Subcutaneous abdominal adipose tissue (tissue), 5 donors: ENCODE data around the gene DNAJB11.
"Not testable (repeated sequence)": the region's sequence is repeated elsewhere in the genome, so short reads cannot be mapped to it uniquely, and the experiment has no call there.

Experiments used
- H3K27ac ChIP-seq: one replicate; pipeline ENCODE4 v1.7.0; 2013; ENCODE audit warnings: low read depth, mild to moderate bottlenecking, inconsistent platforms, low read length, moderate library complexity
- H3K27me3 ChIP-seq, 5 donors: one replicate each; pipeline ENCODE4 v1.7.0; 2013; ENCODE audit warnings: low read length in 5 of 5, inconsistent platforms in 1 of 5; ENCODE audit not compliant: control insufficient read depth in 5 of 5, insufficient read depth in 4 of 5
- H3K36me3 ChIP-seq, 5 donors: one replicate each; pipeline ENCODE4 v1.7.0; 2013; ENCODE audit warnings: low read length in 5 of 5; ENCODE audit not compliant: control insufficient read depth in 5 of 5, insufficient read depth in 5 of 5
- H3K4me1 ChIP-seq, 5 donors: one replicate each; pipeline ENCODE4 v1.7.0; 2013; ENCODE audit warnings: low read length in 5 of 5, mild to moderate bottlenecking in 3 of 5, moderate library complexity in 1 of 5; ENCODE audit not compliant: control insufficient read depth in 5 of 5, insufficient read depth in 5 of 5
- H3K4me3 ChIP-seq, 5 donors: one replicate each; pipeline ENCODE4 v1.7.0; 2013; ENCODE audit warnings: low read length in 5 of 5, low read depth in 1 of 5
- H3K9ac ChIP-seq, 5 donors: one replicate each; pipeline ENCODE4 v1.7.0; 2013; ENCODE audit warnings: low read length in 5 of 5, mild to moderate bottlenecking in 4 of 5, moderate library complexity in 3 of 5
- H3K9me3 ChIP-seq, 5 donors: one replicate each; pipeline ENCODE4 v1.7.0; 2013; ENCODE audit warnings: low read length in 5 of 5; ENCODE audit not compliant: control insufficient read depth in 5 of 5
- donor health status: healthy.
- donor health status: healthy.
- donor health status: healthy.
- donor health status: healthy.
- donor health status: healthy.

Gene DNAJB11

DNA sequence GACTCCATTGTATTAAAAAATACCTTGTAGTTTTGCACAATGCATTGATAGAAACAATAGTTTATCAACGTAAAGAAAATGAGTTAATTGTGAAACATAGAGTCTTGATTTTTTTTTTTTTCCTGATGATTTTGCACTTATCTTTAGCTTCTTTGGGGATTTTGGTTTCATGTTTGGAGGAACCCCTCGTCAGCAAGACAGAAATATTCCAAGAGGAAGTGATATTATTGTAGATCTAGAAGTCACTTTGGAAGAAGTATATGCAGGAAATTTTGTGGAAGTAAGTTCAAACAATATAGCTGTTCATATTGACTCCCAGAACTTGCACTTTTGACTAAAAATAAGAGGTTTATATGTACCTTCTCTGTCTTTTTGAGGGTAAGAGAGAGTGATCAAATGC is 7.0 kb downstream of the DNAJB11 start:
- H3K9me3 ChIP-seq: no peaks in the 10 kb centered on the region

DNA sequence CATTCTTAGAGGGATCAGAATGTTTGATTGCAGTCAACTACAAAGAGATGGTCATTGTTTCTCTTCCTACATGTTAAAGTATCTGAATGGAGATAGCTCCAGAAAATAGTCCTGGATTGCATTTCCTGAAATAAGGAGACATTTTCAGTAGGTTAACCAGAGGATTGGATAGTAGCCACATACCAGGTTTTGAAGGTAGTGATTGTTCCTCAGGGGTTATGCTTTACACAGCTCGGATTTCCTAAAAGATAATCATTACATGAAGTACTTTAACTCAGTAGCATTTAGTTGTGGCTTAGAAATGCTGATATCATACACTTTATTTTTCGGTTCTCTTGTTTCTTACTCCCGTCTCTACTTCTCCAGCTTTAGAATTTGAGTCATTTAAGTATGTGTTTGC is 10.3 kb downstream of the DNAJB11 start:
- H3K4me1 ChIP-seq: no peaks in the 10 kb centered on the region
- H3K9me3 ChIP-seq: no peaks in the 10 kb centered on the region
- H3K36me3 ChIP-seq: peaks cover 63 to 96% (median 84%) of the 10 kb centered on the region in 5 donors
- no peak overlapping the region for H3K27ac ChIP-seq
- no peak overlapping the region for H3K4me3 ChIP-seq
- no peaks in the 10 kb centered on the region for H3K27me3 ChIP-seq
- H3K9ac ChIP-seq: no peak overlapping the region

More for the DNA sequence above, 7.0 kb downstream of the DNAJB11 start:
- Histone ChIP-seq H3K27ac (no peak overlapping the region), H3K27me3 (no peaks in the 10 kb centered on the region), H3K9ac (no peak overlapping the region), H3K36me3 (peaks cover 40 to 79% (median 58%) of the 10 kb centered on the region in 5 donors), H3K4me1 (no peaks in the 10 kb centered on the region), H3K4me3 (no peak overlapping the region)

DNA sequence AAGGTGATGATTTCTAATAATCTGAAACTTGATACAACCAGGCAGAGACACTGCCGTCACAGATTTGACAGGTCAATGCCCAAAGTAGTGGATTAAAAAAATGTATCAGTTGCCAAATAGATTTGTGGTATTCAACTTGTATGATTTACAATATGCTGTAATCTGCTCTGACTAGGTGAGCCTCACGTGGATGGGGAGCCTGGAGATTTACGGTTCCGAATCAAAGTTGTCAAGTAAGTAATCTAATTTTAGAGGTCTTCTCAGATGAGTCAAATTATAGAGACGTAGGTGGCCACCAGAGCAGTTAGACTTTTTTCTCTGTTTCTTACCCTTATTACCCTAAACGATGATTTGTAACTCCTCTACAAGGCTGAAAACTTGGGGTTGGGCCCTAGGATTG is 12.0 kb downstream of the DNAJB11 start:
- no peaks in the 10 kb centered on the region for H3K27me3 ChIP-seq
- no peak overlapping the region for H3K4me3 ChIP-seq
- no peaks in the 10 kb centered on the region for H3K4me1 ChIP-seq
- no peak overlapping the region for H3K27ac ChIP-seq
- H3K9ac ChIP-seq: no peak overlapping the region
- no peaks in the 10 kb centered on the region for H3K9me3 ChIP-seq
- peaks cover 57 to 84% (median 73%) of the 10 kb centered on the region in 5 donors for H3K36me3 ChIP-seq

DNA sequence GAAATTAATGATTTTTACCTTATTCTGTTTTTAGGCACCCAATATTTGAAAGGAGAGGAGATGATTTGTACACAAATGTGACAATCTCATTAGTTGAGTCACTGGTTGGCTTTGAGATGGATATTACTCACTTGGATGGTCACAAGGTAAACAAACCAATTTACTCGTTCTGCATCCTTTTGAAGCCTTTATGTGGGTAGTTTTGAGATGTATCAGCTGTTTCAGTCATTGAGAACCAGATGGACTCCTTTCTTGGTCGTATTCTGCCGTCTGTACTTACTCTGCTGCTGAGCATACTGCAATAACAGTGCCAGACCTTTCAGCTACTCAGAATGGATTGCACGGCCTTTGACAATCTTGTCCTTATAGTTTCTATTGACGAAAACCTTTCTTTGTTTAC is 13.3 kb downstream of the DNAJB11 start:
- Histone ChIP-seq H3K9ac (no peak overlapping the region), H3K36me3 (peaks cover 53 to 71% (median 64%) of the 10 kb centered on the region in 5 donors), H3K27ac (no peak overlapping the region), H3K9me3 (no peaks in the 10 kb centered on the region), H3K4me3 (no peak overlapping the region), H3K4me1 (no peaks in the 10 kb centered on the region), H3K27me3 (no peaks in the 10 kb centered on the region)

GRCh38 chr3:186586245-186586644 is 15.7 kb downstream of the DNAJB11 start:
- H3K36me3 ChIP-seq: peaks cover 42 to 51% (median 48%) of the 10 kb centered on the region in 5 donors
- H3K4me3 ChIP-seq, H3K27me3 ChIP-seq, H3K9ac ChIP-seq, H3K9me3 ChIP-seq, H3K4me1 ChIP-seq, H3K27ac ChIP-seq: not testable (repeated sequence)

- no peak overlapping the region for H3K27ac ChIP-seq
- H3K9me3 ChIP-seq: no peaks in the 10 kb centered on the region
- no peaks in the 10 kb centered on the region for H3K4me1 ChIP-seq
- H3K4me3 ChIP-seq: no peak overlapping the region
- H3K9ac ChIP-seq: no peak overlapping the region
- peaks cover 0 to 3% (median 0%) of the 10 kb centered on the region in 5 donors for H3K27me3 ChIP-seq
- peaks cover 38 to 41% (median 39%) of the 10 kb centered on the region in 5 donors for H3K36me3 ChIP-seq
Observed at GRCh38 chr3:186587183-186587582, 16.7 kb downstream of the DNAJB11 start.

- Histone ChIP-seq H3K36me3 (peaks cover 25 to 27% (median 26%) of the 10 kb centered on the region in 5 donors), H3K9ac (no peak overlapping the region), H3K4me3 (no peak overlapping the region), H3K27ac (no peak overlapping the region), H3K27me3 (peaks cover 0 to 3% (median 0%) of the 10 kb centered on the region in 5 donors), H3K9me3 (no peaks in the 10 kb centered on the region), H3K4me1 (no peaks in the 10 kb centered on the region)
Observed at GRCh38 chr3:186588632-186589031, 18.1 kb downstream of the DNAJB11 start.

DNA sequence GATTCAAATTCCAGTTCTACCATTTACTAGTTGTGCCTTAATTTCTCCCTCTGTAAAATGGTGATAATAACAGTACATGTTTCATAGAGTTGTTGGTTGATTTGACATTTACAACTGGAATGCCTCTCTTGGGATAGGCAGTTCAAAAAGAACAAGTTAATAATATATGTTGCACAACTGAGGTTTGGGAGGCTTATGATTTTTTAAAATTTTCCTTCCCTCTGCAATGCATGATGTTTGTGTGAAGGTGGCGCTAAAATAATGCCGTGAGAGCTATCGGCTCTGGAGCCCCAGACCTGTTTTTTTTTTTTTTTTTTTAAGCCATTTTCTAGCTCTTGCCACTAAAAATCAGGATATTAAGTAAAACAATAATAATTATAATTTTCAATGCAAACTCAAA is 18.6 kb downstream of the DNAJB11 start:
- no peak overlapping the region for H3K4me3 ChIP-seq
- H3K4me1 ChIP-seq: no peaks in the 10 kb centered on the region
- H3K27ac ChIP-seq: no peak overlapping the region
- peaks cover 0 to 3% (median 0%) of the 10 kb centered on the region in 5 donors for H3K27me3 ChIP-seq
- no peaks in the 10 kb centered on the region for H3K9me3 ChIP-seq
- peaks cover 20 to 22% (median 22%) of the 10 kb centered on the region in 5 donors for H3K36me3 ChIP-seq
- H3K9ac ChIP-seq: no peak overlapping the region

DNA sequence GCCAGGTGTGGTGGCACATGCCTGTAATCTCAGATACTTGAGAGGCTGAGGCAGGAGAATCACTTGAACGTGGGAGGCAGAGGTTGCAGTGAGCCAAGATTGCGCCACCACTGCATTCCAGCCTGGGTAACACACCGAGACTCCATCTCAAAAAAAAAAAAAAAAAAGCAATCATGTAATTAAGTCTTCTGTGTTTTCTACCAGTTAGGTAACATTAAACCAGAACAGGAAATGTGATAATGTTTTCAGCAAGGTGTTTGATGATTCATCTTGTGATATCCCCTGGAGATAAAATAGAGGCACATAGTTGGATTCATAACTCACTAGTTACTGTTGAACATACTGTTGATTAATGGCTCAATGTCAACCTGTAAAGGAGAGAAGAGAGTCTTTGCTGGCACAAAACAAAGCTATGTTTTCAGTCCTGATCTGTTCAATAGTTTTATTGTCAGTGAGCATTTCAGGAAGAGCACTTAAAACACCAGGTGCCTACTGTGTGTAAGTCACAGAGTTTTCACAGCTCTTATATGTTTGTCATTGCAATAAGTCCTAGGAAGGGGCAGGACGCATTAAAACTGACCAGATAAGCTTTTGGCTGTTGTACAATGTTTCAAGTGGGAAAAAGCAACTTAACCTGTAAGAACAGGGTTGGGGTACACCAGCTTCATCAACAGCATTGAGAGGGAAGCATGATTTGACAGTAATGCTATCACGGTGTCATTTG is 19.5 kb downstream of the DNAJB11 start:
- no peak overlapping the region for H3K4me3 ChIP-seq
- peaks cover 11 to 13% (median 13%) of the 10 kb centered on the region in 5 donors for H3K36me3 ChIP-seq
- no peaks in the 10 kb centered on the region for H3K4me1 ChIP-seq
- no peak overlapping the region for H3K27ac ChIP-seq
- H3K27me3 ChIP-seq: peaks cover 0 to 3% (median 0%) of the 10 kb centered on the region in 5 donors
- H3K9me3 ChIP-seq: no peaks in the 10 kb centered on the region
- H3K9ac ChIP-seq: no peak overlapping the region

DNA sequence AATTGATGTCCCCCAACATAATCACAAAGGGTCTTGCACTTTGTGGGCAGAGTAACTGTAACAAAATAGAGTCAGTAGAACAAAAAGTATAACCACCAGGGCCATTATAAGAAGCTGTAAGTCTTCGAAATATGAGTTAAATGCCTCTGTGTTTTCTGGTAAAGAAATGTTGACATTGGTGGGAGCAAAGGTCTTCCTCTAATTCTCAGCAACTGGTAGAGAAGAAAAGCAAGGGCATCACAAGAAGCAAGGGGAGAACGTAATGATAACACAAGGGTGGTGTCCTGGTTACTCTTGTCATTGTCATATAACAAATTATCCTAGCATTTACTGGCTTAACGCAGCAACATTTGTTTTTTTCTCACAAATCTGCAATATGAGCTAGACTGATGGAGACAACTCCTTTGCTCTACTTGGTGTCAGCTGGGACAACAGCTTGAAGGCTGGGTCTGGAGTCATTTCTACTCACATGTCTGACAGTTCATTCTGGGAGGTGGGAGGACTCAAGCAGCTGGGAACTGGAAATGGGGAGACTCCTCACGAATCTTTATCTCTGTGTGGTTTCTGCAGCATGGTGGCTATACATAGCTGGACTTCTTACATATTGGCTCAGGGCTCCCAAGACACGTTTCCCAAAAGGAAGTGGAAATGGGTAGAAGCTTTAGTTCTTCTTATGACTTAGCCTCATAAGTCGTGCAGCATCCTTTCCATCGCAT is 20.2 kb downstream of the DNAJB11 start:
- peaks cover 0 to 3% (median 0%) of the 10 kb centered on the region in 5 donors for H3K27me3 ChIP-seq
- no peaks in the 10 kb centered on the region for H3K4me1 ChIP-seq
- no peak overlapping the region for H3K9ac ChIP-seq
- H3K4me3 ChIP-seq: no peak overlapping the region
- H3K9me3 ChIP-seq: no peaks in the 10 kb centered on the region
- peaks cover 5 to 6% (median 6%) of the 10 kb centered on the region in 5 donors for H3K36me3 ChIP-seq
- no peak overlapping the region for H3K27ac ChIP-seq
